HG03095 (cell line): ENCODE results near the gene ZNF91.
"Not testable (repeated sequence)": the region's sequence is repeated elsewhere in the genome, so short reads cannot be mapped to it uniquely, and the experiment has no call there.

ENCODE experiments used
- ATAC-seq: cut with Tn5 transposase; IDR thresholded peaks from one replicate; pipeline ENCODE4 v1.9.1; 2021; ENCODE audit warnings: moderate library complexity; ENCODE audit not compliant: unreplicated experiment

Gene ZNF91

GRCh38 chr19:23395041-23395721 is at the start of gene ZNF91:
TSS of gene ZNF91 (minus strand) at chr19:23395471. CDS start at chr19:23395354, 117 bp downstream.
- ATAC-seq: peak; percentile 98

GRCh38 chr19:23440791-23441190 is 45.5 kb upstream of the ZNF91 start:
- ATAC-seq: no peak

GRCh38 chr19:23440207-23440606 is 44.9 kb upstream of the ZNF91 start:
- no peak for ATAC-seq

- no peak for ATAC-seq
These were observed 44.4 kb upstream of the ZNF91 start for GRCh38 chr19:23439623-23440022.

- ATAC-seq: no peak
These were observed 42.6 kb upstream of the ZNF91 start for GRCh38 chr19:23437901-23438300.

- no peak for ATAC-seq
These were observed 41.7 kb upstream of the ZNF91 start for GRCh38 chr19:23436944-23437343.

GRCh38 chr19:23436318-23436717 is 41.0 kb upstream of the ZNF91 start:
- no peak for ATAC-seq

- no peak for ATAC-seq
These were observed 25.6 kb upstream of the ZNF91 start for GRCh38 chr19:23420824-23421223.

- ATAC-seq: not testable (repeated sequence)
These were observed 24.0 kb upstream of the ZNF91 start for GRCh38 chr19:23419261-23419660.

- ATAC-seq: no peak
These were observed 20.4 kb upstream of the ZNF91 start for GRCh38 chr19:23415561-23416191.

GRCh38 chr19:23415034-23415433 is 19.8 kb upstream of the ZNF91 start:
- ATAC-seq: no peak

- ATAC-seq: no peak
These were observed 14.9 kb upstream of the ZNF91 start for GRCh38 chr19:23410155-23410554.

- no peak for ATAC-seq
These were observed 14.2 kb upstream of the ZNF91 start for GRCh38 chr19:23409392-23410048.

- no peak for ATAC-seq
These were observed 12.4 kb upstream of the ZNF91 start for GRCh38 chr19:23407616-23408133.

GRCh38 chr19:23406721-23407120 is 11.4 kb upstream of the ZNF91 start:
- ATAC-seq: no peak

GRCh38 chr19:23406091-23406490 is 10.8 kb upstream of the ZNF91 start:
- ATAC-seq: no peak

GRCh38 chr19:23404676-23405075 is 9.4 kb upstream of the ZNF91 start:
- no peak for ATAC-seq

GRCh38 chr19:23403581-23404324 is 8.5 kb upstream of the ZNF91 start:
- ATAC-seq: no peak

- no peak for ATAC-seq
These were observed 7.8 kb upstream of the ZNF91 start for GRCh38 chr19:23403052-23403451.

GRCh38 chr19:23402388-23402787 is 7.1 kb upstream of the ZNF91 start:
- no peak for ATAC-seq

GRCh38 chr19:23401086-23401610 is 5.9 kb upstream of the ZNF91 start:
- no peak for ATAC-seq
